GM12891 (cell line): ENCODE data around the gene RAC2.

Experiments used
- POLR2A ChIP-seq: IDR thresholded peaks from 2 replicates; pipeline ENCODE4 v1.6.1; 2011; ENCODE audit warnings: low read depth, low read length, control low read depth
- POLR2AphosphoS5 ChIP-seq: IDR thresholded peaks from 2 replicates; pipeline ENCODE4 v1.6.1; 2011; ENCODE audit warnings: low read depth, low read length, control low read depth
- POU2F2 ChIP-seq: IDR thresholded peaks from 2 replicates; pipeline ENCODE4 v1.6.1; 2011; ENCODE audit warnings: low read depth, mild to moderate bottlenecking, control low read depth, low read length, moderate library complexity
- TAF1 ChIP-seq: IDR thresholded peaks from 2 replicates; pipeline ENCODE4 v1.6.1; 2011; ENCODE audit warnings: low read depth, low read length, control low read depth

- TF ChIP-seq POLR2A (peak; percentile 67), POLR2AphosphoS5 (peak; percentile 88), TAF1 (peak; percentile 76), POU2F2 (peak; percentile 10; the same call in 1 of the 2 replicates)
Observed at GRCh38 chr22:37242395-37242918, 1.6 kb downstream of the RAC2 start.
